ENCODE results near the gene ARMC2.

ARMC2 gene

GRCh38 chr6:109023356-109023925 lies 175.2 kb downstream of the ARMC2 start:
- Histone ChIP-seq H3K27me3 (ENCODE audit: control insufficient read depth in 2 of 2, insufficient read depth in 2 of 2, low read length in 2 of 2) (no peaks in the 10 kb centered on the region), H3K36me3 (ENCODE audit: control insufficient read depth in 2 of 2, insufficient read depth in 2 of 2, low read length in 2 of 2) (no peaks in the 10 kb centered on the region), H3K4me1 (ENCODE audit: control insufficient read depth in 2 of 2, insufficient read depth in 2 of 2, low read length in 2 of 2) (no peaks in the 10 kb centered on the region), H3K9me3 (ENCODE audit: control insufficient read depth in 2 of 2, low read length in 2 of 2) (no peaks in the 10 kb centered on the region), H3K9ac (ENCODE audit: low read depth in 1 of 2, low read length in 2 of 2) (no peak overlapping the region), H3K27ac (ENCODE audit: low read depth in 2 of 2, low read length in 2 of 2) (no peak overlapping the region), H3K4me3 (ENCODE audit: low read length in 2 of 2) (no peak overlapping the region)

Data from mucosa of rectum (tissue), 2 donors.